GM23248 (cell line): ENCODE results near the gene DSG4.

Experiments
- EZH2 ChIP-seq: fragments of 200-600 bp; sonication (generic); IDR thresholded peaks from 2 replicates; pipeline ENCODE4 v1.6.1; 2018; ENCODE audit warnings: antibody characterized with exemption, mild to moderate bottlenecking; ENCODE audit not compliant: insufficient read depth, poor library complexity, severe bottlenecking
- EZH2phosphoT487 ChIP-seq: fragments of 200-600 bp; sonication (generic); IDR thresholded peaks from 2 replicates; pipeline ENCODE4 v1.6.1; 2018; ENCODE audit warnings: antibody characterized with exemption, moderate library complexity, mild to moderate bottlenecking, low read depth; ENCODE audit not compliant: insufficient read depth

- TF ChIP-seq EZH2phosphoT487 (no peak), EZH2 (no peak)
Observed at GRCh38 chr18:31403409-31403808, 26.8 kb downstream of the DSG4 start.
